HG03469 (cell line): ENCODE measurements around the gene ZNF883.
"Not testable (repeated sequence)": the region's sequence is repeated elsewhere in the genome, so short reads cannot be mapped to it uniquely, and the experiment has no call there.

ENCODE experiments used
- ATAC-seq: cut with Tn5 transposase; IDR thresholded peaks from one replicate; pipeline ENCODE4 v1.9.1; 2021; ENCODE audit warnings: mild to moderate bottlenecking, moderate library complexity, moderate number of reproducible peaks; ENCODE audit not compliant: unreplicated experiment

The ZNF883 gene

DNA sequence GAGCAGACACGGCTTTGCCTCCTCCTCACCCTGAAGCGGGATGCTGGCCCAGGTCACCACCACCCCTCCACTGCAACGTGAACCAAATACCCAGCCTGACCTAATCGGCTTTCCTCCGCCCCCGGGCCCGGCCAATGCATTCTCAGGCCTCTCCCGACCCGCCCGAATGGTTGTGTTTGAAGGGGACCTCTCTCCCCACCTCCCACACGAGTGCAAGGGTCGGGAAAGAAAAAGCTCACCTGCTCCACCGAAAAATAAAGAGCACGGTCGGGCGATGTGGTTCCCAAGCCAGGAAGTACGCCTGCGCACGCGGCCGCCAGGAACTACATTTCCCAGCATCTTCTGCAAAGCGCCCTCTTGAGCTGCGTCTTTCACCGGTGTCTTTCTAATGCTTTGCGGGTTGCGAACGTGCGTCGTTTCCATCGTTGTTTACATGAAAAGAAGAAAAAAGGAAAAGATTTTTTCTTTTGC is at the start of gene ZNF883:
ZNF883 (minus strand) TSS at position 282 of the 471 bp plus-strand sequence.
- no peak for ATAC-seq

- ATAC-seq = not testable (repeated sequence)
Observed at GRCh38 chr9:113061072-113061850, 49.3 kb upstream of the ZNF883 start.

DNA sequence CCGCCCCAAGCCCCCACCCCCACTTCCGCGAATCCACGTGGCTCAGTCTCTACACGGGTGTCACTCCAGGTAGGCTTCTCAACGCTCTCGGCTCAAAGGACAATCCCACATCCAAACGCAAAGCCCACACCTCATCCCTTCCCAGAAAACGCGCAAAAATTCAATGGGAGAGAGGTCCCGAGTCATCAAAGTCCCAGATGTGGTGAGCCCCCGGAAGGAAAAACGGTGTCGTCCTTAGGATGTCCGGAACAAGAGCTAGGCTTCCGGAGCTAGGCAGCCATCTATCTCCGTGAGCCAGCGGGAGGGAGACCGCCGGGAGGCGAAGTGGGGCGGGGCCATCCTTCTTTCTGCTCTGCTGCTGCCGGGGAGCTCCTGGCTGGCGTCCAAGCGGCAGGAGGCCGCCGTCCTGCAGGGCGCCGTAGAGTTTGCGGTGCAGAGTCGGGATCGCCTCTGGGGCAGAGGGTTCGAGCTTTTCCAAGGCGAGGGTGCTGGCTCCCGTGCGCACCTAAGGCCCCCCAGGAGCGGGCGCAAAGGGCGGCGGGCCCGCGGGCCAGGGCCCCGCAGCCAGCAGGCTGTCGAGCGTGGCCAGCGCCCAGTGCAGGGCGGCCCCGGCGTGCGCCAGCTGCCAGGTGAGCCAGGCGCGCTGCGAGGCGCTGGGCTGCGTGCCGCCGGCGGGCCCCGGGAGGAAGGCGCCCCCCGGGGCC is 47.7 kb upstream of the ZNF883 start:
- not testable (repeated sequence) for ATAC-seq

DNA sequence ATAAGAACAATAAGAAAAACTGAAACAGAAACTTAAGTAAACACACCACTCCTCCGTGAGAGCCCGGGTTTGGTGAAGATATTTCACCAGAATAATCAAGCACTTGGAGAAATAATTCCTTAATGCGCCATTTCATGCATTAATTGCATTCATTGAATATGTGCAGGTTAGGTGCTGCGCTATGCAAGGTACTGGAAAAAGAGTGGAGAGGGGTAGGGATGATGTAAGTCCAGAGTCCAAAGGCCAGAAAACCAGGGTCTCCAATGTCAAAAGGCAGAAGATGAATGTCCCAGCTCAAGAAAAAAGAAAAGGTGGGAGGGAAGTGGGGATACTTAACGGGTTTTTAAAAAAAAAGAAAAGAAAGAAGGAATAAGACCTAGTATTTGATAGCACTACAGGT is 45.2 kb upstream of the ZNF883 start:
- ATAC-seq = no peak

DNA sequence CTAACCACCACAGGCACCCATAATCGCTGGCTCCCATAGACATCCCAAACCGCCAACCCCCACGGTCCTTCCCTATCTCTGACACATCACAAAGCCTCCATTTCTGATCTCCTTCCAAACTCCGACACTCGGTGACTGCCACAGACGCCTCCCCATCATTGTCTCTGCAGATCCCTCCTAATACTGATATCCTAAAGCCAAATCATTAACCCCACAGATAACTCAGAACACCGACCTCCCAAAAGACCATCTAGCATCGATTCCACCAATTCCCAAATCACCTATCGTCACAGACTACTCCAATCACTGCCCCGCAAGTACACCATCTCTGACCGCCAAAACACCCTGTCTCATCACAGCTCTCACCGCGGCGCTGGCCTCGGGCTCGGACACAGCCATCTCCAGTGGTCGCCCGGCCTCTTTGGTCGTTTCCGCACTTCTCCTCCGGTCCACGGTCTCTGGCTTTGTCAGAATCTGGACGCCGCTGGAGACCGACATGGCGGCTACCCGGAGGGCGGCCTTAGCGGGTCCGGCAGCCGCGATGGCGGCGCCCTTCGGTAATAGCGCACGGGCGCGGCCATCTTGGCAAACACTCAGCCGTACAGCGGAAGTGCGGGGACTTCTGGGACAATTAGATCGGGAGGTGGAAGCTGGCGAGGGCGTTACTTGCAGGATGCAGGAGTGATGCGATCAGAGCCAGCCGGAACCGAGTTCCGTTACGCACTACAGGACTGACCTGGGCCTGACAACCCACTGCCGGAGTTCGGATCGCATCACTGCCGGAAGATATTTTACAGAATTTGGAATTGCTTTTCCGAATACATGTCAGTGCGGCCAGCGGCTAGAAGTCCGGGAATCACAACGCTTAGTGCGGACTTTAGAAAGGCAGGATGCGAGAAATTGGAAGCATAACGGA is 44.5 kb upstream of the ZNF883 start, which contains the start of gene ZFP37:
ZFP37 (minus strand) TSS at position 534 of the 916 bp plus-strand sequence; CDS start at position 498, 36 bp downstream.
- ATAC-seq = peak; percentile 89

GRCh38 chr9:113042884-113043657 is 31.1 kb upstream of the ZNF883 start:
- ATAC-seq = no peak

- no peak for ATAC-seq
Observed at GRCh38 chr9:113026200-113026599, 14.2 kb upstream of the ZNF883 start.

DNA sequence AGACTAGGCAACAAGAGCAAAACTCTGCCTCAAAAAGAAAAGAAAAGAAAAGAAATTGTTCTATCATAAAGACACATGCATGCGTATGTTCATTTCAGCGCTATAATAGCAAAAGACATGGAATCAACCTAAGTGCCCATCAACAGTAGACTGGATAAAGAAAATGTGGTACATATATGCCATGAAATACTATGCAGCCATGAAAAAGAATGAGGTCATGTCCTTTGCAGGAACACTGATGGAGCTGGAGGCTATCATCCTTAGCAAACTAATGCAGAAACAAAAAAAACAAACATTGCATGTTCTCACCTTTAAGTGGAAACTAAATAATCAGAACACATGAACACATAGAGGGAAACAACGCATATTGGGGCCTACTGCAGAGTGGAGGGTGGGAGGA is 6.3 kb upstream of the ZNF883 start:
- no peak for ATAC-seq

GRCh38 chr9:113012492-113012891 is 500 bp upstream of the ZNF883 start:
- ATAC-seq = no peak

GRCh38 chr9:113005777-113006176 is 6.2 kb downstream of the ZNF883 start:
- no peak for ATAC-seq

GRCh38 chr9:112997236-112997941 is 14.6 kb downstream of the ZNF883 start:
- no peak for ATAC-seq

- ATAC-seq = no peak
Observed at GRCh38 chr9:112971415-112971814, 40.6 kb downstream of the ZNF883 start.

- ATAC-seq = no peak
Observed at GRCh38 chr9:112970939-112971338, 41.1 kb downstream of the ZNF883 start.

- no peak for ATAC-seq
Observed at GRCh38 chr9:112969730-112970129, 42.3 kb downstream of the ZNF883 start.

DNA sequence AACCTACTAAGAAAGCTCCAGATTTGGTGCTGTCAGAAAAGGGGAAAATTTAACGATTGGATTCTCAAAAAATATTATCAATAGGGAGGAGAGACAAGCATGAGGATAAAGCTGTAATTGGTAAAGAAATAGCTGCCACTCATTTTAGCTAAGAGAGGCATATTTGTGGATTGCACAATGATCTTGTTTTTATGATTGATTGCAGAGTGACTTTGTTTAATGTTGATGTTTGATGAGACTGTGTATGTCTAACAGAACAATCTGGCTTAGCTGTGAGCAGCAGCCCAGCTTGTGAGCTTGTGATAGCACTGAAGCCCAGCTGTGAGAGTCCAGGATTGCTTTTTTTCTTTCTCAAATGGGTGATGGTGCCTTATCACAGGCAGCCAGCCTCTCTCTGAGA is 56.4 kb downstream of the ZNF883 start:
- no peak for ATAC-seq

GRCh38 chr9:112945620-112946208 is 66.3 kb downstream of the ZNF883 start:
- no peak for ATAC-seq

DNA sequence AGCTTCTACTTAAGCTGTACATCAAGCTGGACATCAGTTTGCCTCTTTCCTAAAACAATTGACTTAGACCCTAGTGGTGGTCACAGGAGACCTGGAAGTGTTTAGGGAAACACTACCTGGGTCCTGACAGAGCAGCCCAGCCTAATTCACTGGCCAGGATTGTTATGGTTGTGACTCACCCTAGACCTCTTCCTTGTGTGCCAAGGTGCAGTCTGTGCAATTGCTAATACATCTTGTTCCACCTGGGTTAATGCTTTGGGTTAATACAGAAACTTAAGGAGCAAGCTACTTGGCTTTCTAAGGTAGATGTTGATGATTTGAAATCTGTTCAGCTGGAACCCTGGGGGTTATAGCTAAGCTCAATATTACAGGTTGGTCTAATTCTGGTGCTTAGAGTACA is 72.6 kb downstream of the ZNF883 start:
- no peak for ATAC-seq

- ATAC-seq = no peak
Observed at GRCh38 chr9:112933696-112934095, 78.3 kb downstream of the ZNF883 start.

GRCh38 chr9:112925058-112925641 is 86.8 kb downstream of the ZNF883 start:
- ATAC-seq = no peak
